NCI-H2196 treated with DMSO at 0.1 percent for 48 hours (cell line): ENCODE data around the gene SKAP1.

Experiments
- DNase-seq: peaks from one replicate; lab custom pipeline; 2025; ENCODE audit not compliant: unreplicated experiment; lab: John Stamatoyannopoulos, UW

Gene SKAP1

GRCh38 chr17:48180842-48181629, 249.0 kb downstream of the SKAP1 start:
- no peak for DNase-seq

GRCh38 chr17:48179071-48179945, 250.7 kb downstream of the SKAP1 start:
- no peak for DNase-seq

- DNase-seq, result no peak
Observed at GRCh38 chr17:48178317-48178716, 251.7 kb downstream of the SKAP1 start.

- no peak for DNase-seq
Observed at GRCh38 chr17:48177816-48178215, 252.2 kb downstream of the SKAP1 start.

- DNase-seq, result no peak
Observed at GRCh38 chr17:48176471-48176855, 253.6 kb downstream of the SKAP1 start.

- DNase-seq, result no peak
Observed at GRCh38 chr17:48175692-48176470, 254.1 kb downstream of the SKAP1 start.

- peak; percentile 16 for DNase-seq
Observed at GRCh38 chr17:48174833-48175523, 255.0 kb downstream of the SKAP1 start.

- no peak for DNase-seq
Observed at GRCh38 chr17:48173191-48173984, 256.6 kb downstream of the SKAP1 start.

- no peak for DNase-seq
Observed at GRCh38 chr17:48169926-48170325, 260.1 kb downstream of the SKAP1 start.

GRCh38 chr17:48163809-48164208, 266.2 kb downstream of the SKAP1 start:
- DNase-seq, result no peak

- DNase-seq, result no peak
Observed at GRCh38 chr17:48162946-48163506, 267.0 kb downstream of the SKAP1 start.

GRCh38 chr17:48162306-48162934, 267.6 kb downstream of the SKAP1 start:
- no peak for DNase-seq

GRCh38 chr17:48161127-48161905, 268.7 kb downstream of the SKAP1 start:
- no peak for DNase-seq

- peak; percentile 87 for DNase-seq
Observed at GRCh38 chr17:48160177-48161081, 269.6 kb downstream of the SKAP1 start.

GRCh38 chr17:48159232-48159631, 270.8 kb downstream of the SKAP1 start:
- no peak for DNase-seq

- no peak for DNase-seq
Observed at GRCh38 chr17:48155889-48156611, 274.0 kb downstream of the SKAP1 start.
